Ecto neural progenitor cell (in vitro differentiated cells): ENCODE measurements around the gene ARSB.
"Not testable (repeated sequence)": the region's sequence is repeated elsewhere in the genome, so short reads cannot be mapped to it uniquely, and the experiment has no call there.

Experiments
- DNase-seq: peaks from one replicate; pipeline ENCODE4 v3.0.0-alpha.2; 2018; ENCODE audit warnings: low spot score

The ARSB gene

GRCh38 chr5:78953092-78953800 is 31.9 kb downstream of the ARSB start:
- DNase-seq = no peak

GRCh38 chr5:78930721-78931120 is 54.4 kb downstream of the ARSB start:
- DNase-seq = peak; percentile 52

- DNase-seq = no peak
These were observed 55.3 kb downstream of the ARSB start for GRCh38 chr5:78929833-78930232.

GRCh38 chr5:78927657-78928282 is 57.3 kb downstream of the ARSB start:
- DNase-seq = peak; percentile 52

DNA sequence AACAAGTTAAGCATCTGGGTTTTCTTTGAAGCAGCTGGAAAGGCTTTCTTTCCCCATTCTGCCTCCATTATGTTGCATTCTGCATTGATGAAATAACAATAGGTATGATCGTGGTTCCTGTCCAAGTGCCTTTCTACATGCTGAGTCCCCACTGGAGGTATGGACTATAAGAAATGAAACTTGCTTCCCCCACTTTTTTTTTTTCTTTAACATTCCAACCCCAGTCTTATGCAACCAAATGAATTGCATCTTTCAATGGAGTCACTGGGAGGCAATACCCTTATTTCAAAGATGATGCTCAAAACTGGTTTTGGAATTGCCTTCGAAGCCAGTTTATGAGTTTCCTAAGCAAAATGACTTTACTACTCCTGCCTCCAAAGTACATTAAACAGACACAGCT is 58.9 kb downstream of the ARSB start:
- no peak for DNase-seq

DNA sequence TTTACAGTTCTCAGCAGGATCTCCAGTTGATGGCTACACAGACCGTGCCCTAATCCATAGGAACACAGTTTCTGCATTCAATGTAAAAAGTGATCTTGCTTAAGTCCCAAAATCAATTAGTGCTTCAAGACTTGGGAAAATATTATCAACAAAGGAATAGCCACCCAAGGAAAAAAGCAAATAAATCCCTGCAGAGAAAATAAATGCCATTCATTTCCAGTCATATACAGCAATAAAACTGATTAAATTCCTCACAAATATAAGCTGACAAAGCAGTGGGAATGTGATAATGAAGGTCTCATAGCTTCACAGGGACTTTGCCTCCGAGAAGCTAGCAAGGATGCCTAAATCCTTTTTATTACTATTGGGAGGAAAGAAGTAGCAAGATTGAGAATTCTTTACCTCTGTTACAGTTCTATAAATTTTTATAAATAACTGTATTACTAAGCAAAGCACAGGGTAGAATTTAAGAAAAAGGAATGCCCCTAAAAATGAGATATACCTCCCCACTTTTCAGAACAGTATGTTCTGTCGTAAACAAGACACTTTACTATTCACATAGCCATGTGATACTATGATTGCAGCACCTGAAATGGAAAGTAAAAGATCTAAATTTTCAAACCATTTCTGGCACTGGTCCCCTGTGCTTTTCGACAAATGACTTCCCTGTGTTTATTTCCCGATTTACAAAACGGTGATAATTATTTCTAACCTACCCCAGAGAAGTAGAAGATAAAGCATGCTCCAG is 59.8 kb downstream of the ARSB start:
- DNase-seq = no peak

- DNase-seq = no peak
These were observed 61.5 kb downstream of the ARSB start for GRCh38 chr5:78923622-78923970.

GRCh38 chr5:78922879-78923621 is 62.1 kb downstream of the ARSB start:
- no peak for DNase-seq

DNA sequence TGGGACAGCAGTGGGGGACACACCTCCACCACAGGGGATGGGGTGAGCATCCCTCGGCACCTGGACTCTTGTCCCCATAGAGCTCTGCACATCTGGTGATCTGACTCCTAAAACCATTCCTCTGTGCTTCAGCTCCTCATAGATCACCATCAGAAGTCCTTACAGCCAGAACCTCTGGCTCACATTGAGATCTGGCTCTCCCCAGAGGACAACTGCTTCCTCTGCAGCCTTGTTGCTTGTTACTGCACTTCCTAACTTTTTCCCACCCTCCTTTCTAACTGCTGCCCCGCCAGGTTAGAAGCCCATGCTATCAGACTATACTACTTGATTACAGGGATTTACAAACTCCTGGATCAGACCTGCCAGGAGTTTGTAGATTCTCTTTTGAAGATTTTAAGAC is 64.5 kb downstream of the ARSB start:
- no peak for DNase-seq

DNA sequence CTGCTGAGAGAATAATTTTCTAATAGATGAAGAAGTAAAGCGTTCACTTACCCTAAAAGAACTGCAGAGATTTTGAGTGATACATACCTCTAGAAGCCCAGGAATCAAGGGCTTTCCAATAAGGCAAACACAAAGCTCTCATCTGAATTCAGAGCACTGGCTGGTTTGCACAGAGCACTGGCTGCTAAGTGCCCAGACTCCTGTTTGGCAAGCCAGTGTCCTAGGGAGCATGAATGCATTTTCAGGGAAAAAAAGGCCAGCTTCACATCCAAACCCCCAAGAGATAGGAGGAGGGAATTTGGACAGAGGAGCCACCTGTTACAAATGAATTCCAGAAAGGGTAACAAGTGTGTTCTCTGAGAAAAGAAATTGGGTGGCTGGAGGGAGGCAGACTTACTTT is 65.3 kb downstream of the ARSB start:
- DNase-seq = no peak

DNA sequence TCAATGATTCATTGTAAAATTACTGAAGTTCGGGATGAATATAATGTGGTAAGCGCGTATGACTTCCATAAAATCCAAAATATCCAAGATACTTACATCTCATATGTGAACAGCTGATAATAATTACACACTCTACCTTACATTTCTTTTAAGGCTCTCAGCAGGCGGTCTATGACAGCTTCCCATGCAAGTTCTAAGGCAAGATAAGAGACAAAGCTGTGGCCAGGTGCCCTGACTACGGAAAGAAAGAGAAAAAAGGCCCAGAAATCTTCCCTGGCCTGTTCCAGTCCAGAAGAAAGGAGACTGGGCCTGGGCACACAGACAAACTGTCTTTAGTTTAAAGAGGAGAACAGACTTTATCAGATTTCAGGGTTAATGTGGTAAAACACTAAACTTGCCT is 69.1 kb downstream of the ARSB start:
- no peak for DNase-seq

DNA sequence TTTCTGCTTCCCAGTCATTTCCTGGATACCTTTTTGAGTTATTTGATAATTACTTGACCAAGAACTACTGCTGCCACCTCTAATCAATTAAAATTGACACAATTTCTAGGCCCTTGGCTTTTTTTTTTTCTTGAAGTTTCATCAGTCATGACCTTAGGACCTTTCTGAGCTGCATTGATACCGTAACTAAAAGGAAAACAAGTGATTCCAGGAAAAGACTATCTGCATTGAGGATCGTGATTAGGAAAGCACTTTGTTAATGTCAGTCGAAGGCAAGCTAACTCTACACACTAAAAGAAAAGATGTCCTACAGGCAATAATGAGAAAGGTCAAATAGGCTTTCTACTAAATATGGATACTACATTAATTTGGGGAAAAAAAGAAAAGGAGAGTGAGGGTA is 69.9 kb downstream of the ARSB start:
- no peak for DNase-seq

DNA sequence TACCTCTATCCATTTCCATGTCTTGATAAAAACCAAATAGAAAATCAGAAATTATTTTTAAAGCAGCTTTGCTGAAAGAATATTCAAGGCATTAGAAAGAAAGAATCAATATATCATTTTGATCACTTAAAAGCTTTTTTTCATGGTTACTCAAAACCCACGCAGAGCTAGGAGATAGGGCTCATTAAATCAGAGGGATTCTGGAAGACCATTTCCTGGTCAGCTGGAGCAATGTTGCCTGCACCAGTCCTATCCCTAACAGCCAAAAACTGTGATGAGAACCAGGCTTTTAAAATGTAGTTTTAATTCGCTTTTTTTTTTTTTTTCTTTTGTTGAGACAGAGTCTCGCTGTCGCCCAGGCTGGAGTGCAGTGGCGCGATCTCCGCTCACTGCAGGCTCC is 72.3 kb downstream of the ARSB start:
- DNase-seq = no peak

GRCh38 chr5:78912085-78912771 is 72.9 kb downstream of the ARSB start:
- DNase-seq = no peak

DNA sequence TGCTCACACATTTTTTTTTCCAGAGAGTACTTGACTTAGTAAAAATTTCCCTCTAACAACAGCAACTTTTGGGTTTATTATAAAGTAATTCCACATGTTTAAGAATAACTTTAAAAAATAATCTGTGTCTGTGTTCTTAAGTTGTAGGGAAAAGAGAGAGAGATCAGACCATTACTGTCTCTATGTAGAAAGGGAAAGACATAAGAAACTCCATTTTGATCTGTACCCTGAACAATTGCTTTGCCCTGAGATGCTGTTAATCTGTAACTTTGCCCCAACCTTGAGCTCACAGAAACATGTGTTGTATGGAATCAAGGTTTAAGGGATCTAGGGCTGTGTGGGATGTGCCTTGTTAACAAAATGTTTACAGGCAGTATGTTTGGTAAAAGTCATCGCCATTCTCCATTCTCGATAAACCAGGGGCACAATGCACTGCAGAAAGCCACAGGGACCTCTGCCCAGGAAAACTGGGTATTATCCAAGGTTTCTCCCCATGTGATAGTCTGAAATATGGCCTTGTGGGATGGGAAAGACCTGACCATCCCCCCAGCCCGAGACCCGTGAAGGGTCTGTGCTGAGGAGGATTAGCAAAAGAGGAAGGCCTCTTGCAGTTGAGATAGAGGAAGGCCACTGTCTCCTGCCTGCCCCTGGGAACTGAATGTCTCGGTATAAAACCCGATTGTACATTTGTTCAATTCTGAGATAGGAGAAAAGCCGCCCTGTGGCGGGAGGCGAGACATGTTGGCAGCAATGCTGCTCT is 75.7 kb downstream of the ARSB start:
- DNase-seq = not testable (repeated sequence)

DNA sequence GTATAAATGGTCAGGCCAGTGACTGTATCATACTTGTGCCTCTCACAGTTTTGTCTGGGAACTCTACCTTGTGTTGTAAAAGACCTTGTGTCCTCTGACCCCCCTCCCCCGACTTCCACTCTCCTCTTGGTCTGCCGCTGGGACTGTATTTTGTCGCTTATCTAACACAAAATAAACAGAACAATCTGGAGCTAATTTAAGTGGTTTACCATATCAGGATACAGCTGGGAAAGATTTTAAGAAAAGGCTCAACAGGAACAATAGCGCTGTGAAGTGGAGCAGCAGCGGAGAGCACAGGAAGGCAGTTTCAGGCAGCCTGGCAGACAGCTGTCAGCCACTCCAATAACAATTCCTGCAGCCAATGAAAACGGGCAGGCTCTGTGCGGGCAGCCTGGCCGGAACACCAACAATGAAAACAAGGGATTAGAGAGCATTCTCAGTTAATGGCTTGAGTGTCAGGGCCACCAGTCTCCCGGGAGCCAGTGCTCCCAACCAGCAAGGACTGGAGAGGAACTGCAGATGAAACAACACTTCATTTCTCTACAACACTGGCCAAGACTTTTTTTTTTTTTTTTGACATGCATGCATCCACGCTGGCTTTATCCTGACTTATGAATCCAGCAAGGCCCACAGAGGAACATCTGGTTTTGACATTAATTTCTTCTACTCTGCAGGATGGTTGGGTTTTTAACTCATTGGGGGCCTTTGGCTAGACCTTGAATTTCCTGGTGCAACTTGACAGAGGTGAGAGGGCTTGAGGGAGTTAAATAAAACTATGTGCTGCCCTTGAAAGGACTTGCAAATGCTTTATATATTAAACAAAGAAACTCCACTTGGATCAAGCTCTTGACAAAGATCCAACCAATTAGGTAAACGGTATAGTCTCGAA is 76.7 kb downstream of the ARSB start:
- DNase-seq = peak; percentile 79

DNA sequence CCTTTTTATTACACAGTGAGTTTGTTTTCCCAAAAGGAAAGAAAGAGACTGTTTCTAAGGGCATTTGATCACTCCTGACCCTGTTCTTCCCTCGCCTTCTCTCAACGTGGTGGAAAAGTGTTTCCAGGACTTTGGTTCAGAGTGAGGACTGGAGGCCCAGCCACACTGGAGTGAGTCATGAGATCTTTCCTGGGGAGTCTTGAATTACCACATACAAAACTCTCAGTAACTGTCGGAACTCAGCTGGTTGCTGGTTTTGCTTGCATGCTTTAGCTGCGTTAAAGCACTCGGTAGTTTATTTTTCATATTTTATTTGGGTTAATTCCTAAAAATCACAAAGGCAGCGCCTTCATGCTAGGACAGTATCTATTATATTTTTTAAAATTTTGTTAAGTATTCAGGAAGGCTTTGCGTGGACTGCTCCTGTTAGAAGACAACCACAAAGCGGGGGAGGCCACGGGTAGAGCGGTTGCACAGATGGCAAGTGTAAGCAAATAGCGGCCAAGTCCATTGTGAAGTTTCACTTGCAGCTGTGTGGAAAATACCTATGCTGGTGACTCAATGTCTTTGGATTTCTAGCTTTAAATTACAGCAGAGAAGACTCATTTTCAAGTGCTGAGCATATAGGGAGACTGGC is 77.7 kb downstream of the ARSB start:
- DNase-seq = no peak

DNA sequence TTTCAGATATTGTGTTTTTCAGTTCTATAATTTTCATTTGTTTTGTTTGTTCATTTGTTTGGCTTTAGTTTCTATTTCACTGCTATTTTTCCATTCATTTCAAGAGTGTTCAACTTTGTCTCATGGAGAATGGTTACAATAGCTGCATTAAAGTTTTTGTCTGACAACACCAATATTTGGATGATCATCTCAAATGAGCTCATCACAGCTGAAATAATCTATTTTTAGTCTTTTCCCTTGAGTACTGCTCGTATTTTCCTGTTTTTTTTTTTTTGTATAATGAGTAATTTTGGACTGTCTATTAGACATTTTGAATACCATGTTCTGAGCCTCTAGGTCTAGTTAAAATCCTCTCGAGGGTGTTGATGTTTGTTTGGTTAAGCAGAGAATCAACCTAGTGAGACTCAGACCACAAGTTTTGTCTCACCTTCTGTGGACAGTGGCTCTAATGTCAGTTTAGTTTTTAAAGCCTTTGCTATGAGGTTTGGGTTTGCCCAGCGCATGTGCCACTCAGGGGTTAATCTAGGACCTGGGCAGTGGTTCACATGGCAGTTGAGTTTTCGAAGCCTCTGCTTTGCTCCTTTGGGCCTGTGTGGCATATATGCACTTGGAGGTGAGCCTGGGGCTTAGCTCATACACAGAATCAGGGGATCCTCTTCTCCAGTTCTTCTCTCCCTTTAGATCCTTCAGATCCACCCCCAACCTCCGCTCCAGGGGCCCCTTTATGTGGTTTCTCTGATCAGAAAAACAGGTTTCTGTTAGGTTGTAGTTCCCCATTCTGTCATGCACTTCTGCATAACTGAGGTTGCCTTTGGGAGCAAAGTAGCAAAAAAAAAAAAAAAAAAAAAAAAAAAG is 79.8 kb downstream of the ARSB start:
- DNase-seq = no peak

- DNase-seq = no peak
These were observed 81.2 kb downstream of the ARSB start for GRCh38 chr5:78903861-78904260.
